ENCODE data around the gene EML4.

Gene EML4

GRCh38 chr2:42227491-42227890 lies 58.3 kb downstream of the EML4 start:
- no peak for DNase-seq

DNA sequence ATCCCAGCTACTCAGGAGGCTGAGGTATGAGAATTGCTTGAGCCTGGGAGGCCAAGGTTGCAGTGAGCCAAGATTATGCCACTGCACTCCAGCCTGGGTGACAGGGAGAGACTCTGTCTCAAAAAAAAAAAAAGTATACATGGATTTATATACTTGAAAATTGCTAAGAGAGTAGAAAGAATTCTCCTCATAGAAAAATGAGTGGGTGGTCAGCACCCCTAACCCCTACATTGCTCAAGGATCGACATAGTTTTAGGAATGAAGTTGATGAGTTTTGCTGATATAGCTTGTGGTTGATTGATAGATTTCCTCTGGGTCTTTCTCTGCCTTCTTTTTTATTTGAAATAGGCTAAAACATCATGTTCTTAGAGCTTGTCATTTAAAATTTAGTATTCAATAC lies 58.9 kb downstream of the EML4 start:
- DNase-seq: no peak

DNA sequence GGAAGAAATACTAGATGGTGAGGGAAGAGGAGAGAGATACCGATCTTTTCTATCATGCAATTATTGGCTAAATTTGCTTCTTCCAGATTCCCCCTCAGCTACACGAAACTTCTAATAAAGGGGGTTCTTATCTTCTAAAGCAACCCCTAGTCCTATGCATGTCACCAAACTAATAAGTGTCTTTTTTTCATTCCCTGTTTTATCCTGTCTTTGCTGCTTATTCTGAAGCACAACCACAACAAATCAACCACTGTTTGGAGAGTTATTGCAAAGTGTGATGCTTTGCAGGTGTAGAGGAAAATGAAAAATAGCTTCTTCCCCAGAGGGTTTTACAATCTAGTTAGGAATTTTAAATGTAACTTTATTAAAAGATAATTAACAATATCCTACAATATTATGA lies 60.8 kb downstream of the EML4 start:
- DNase-seq: no peak

DNA sequence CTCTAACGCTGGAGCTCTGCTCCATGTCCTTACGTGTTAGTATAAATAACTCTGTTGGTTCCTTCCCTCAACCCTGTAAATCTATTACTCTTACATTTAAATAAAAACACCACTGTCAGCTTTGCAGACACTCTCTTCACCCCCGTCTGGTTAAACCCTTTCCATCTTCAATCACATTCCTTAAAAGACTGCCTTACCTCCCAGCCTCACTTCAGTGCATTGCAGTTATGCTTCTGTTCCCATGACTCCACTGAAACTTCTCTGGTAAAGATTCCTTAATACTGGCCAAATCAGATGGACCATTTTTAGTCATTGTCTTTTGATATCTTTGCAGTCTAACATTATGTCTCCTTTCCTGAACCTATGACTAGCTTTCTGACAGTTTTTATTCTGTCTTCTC lies 61.7 kb downstream of the EML4 start:
- DNase-seq: no peak

DNA sequence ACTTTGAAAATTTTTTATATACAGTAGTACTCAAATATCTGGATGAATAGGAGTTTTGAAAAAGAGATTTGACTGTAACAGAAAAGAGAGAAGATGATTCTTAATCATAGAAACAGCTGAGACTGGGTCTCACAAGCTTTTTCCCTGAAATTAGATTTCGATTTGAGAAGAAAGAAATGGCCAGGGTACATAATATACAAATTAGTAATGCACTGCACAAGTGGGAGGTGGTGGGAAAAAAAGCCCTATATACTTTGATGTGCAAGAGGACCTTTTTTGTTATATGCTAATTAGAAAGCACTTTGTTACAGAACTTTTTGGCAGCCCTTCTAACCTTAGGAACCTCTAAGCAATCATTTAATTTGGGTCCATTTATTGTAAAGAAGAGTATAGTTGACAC lies 62.9 kb downstream of the EML4 start:
- DNase-seq: no peak

- no peak for DNase-seq
These were observed 64.9 kb downstream of the EML4 start for GRCh38 chr2:42233976-42234441.

DNA sequence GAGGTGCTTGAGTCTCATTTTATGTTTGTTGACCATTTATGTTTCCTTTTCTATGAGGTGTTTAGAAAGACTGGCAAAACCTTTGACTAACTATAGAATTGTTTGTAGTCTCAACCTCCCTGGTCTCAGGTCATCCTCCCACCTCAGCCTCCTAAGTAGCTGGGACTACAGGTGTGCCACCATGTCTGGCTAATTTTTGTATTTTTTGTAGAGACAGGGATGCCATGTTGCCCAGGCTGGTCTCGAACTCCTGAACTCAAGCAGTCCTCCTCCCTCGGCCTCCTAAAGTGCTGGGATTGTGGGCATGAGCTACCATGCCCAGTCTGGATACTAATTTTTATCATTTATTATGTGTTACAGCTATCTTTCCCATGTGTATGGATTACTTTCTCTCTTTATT lies 67.8 kb downstream of the EML4 start:
- no peak for DNase-seq

- no peak for DNase-seq
These were observed 69.6 kb downstream of the EML4 start for GRCh38 chr2:42238644-42239288.

DNA sequence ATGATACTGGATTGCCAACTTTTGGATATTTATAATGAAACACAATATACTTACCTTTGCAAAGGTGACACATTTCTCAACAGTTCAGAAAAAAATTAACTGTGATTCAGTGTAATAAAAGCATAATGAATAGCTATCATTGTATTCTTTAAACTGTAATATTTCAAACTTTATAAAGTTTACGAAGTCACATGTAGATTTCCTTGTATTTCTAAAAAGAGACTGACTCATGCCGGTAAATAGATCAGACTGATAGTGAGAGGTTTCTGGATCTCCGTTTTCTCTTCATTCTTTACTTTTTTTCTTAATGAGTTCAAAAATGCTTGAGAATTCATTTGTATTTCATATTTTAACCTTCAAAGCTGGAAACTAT lies 70.1 kb downstream of the EML4 start:
- DNase-seq: no peak

GRCh38 chr2:42239811-42240210 lies 70.7 kb downstream of the EML4 start:
- no peak for DNase-seq

- no peak for DNase-seq
These were observed 72.4 kb downstream of the EML4 start for GRCh38 chr2:42241517-42241916.

DNA sequence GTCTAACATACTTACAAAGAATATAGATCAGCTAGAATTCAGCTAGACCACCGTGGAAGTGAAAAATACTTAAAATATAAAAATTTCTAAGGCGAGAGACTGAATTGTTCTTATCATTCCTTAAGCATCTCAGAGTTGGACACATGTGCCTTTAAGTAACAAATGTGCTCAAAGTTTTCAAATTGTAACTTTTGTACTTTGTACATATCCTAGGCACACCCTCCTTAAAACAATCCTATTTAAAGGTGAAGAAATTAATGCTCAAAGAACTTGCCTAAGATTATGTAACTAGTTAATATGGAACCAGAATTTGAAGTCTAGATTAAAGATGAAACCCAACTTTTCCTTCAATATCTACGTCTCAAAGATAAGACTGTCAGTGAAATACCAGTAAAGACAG lies 74.1 kb downstream of the EML4 start:
- DNase-seq: no peak

DNA sequence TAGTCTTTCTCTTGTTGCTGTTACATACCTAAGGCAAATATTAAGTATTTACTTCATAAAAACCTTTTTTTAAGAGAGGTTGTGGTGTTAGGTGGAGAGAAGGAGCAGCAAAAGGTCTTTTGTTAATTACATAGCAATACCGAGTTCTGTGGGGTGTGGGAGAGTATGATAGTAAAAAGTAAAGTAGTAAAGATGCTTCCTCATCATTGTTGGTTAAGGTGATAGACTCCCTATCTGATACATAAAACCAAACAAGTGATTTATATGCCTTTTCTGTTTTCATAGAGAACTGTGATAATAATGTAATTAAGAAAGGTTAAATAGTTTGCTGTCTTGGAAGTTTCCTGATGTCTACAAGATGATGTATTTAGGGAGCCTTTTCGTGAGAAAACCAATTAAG lies 75.4 kb downstream of the EML4 start:
- DNase-seq: no peak

GRCh38 chr2:42245396-42245795 lies 76.2 kb downstream of the EML4 start:
- DNase-seq: no peak

- peak; percentile 45 for DNase-seq
These were observed 77.4 kb downstream of the EML4 start for GRCh38 chr2:42246562-42246961.

DNA sequence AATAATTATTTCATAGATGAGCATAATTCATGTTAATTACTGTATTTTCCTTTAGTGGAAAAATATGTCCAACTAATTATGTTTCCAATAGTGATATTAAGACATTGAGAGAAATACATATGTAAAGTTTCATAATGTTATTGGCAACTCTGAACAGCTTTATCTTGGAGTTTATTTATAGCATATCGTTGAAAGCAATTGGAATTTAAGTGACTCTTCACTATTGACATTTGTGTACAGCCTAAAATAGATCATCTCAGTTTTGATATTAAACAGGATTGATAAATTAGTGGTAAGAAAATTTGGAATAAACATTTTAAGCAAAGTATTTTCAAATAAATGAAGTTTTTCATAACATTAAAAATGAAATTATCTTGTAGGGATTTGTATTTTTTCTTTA lies 79.7 kb downstream of the EML4 start:
- no peak for DNase-seq

DNA sequence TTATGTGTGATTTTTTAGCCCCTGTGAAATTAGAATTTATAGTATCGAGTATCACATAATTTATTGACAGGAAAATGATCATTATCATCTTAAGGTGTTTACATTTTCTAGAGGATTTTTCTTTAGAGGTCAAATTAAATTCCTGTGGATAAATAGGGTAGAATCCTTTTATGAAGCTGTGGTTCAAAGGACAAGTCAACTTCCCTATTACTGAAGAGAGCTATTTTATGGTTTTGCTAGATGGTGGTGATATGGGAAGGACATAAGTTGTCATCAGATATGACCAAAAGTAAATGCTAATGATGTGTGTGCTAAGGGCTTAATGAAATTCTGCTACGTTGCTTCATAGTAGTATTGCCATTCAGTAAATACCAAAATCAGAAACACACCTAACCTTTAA lies 80.1 kb downstream of the EML4 start:
- DNase-seq: no peak

DNA sequence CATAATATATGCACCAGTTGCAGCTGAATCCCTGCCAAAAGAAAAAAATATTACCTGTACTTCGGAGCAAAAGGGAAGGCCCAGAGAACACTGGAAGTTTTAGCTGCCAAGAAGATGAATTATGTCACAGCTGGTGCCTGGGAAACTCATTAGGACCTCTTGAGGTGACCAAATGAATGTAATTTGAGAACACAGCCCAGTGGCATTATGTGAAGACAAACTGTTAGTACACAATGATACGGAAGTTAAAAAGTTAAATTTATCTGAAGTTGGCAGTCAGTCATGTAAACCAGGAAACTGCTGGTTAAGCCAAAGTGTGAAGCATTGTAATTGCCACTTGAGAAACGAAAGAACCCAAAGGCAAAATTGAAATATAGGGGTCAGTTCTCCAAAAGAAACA lies 80.7 kb downstream of the EML4 start:
- DNase-seq: no peak

DNA sequence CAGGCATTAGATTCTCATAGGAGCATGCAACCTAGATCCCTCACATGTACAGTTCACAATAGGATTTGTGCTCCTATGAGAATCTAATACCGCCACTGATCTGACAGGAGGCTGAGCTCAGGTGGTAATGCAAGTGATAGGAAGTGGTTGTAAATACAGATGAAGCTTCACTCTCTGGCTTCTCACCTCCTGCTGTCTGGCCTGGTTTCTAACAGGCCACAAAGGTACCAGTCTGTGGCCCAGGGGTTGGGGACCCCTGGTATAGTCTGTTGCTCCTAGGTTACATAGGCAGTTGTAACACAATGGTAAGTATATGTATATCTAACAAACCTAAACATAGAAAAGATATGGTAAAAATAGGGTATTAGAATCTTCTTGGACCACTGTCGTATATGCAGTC lies 81.8 kb downstream of the EML4 start:
- DNase-seq: no peak

DNA sequence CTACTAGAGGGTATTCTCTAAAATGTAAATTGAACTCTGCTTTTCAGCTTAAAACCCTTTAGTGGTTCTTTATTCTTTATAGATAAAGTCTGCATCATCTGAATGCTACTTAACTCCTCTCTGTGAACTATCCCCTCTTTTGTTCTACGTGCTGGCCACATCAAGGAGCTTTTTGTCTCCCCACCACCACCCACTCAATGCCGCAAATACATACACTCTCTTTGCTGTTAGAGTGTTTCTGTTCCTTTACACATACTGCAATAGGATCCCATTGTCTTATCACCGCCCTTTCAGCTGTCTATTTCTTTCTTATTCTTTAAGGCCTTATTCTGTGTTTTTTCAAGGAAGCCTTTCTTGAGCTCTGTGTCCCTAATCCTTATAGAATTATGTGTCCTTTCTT lies 83.3 kb downstream of the EML4 start:
- DNase-seq: no peak

DNA sequence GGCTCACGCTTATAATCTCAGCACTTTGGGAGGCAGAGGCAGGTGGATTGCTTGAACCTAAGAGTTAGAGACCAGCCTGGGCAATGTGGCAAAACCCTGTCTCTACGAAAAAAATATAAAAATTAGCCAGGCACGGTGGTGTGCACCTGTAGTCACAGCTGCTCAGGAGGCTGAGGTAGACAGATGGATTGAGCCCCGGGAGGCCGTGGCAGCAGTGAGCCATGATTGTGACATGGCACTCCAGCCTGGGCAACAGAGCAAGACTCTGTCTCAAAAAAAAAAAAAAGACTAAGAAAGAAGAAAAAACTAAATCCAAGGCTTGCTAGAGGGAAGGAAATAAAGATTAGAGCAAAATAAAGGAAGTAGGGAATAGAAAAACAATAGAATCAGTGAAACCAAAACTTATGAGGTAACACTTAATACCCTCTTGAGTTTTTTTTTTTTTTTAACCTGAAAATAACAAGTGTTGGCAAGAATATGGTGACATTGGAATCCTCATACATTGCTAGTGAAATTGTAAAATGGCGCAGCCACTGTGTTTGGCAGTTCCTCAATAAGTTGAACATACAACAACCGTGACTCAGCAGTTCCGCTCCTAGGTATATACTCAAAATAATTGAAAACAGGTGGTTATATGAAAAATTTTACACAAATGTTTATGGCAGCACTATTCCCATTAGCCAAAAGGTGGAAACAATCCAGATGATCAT lies 85.2 kb downstream of the EML4 start:
- no peak for DNase-seq

DNA sequence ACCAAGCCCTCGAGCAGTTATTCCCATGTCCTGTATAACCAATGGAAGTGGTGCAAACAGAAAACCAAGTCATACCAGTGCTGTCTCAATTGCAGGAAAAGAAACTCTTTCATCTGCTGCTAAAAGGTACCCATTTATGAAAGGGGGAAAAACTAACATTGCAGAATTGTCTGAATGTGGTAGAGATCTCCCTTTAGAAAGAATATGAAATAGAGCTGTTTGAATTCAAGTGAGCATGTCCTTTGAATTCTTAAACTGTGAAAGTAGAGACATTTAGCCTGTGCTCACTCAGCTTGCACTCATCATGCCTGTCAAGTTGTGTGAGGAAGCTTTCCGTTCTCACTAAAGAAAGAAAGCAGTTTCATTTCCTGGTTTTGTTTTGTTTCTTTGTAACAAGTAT lies 87.4 kb downstream of the EML4 start:
- no peak for DNase-seq

GRCh38 chr2:42261518-42262195 lies 92.5 kb downstream of the EML4 start:
- DNase-seq: no peak

DNA sequence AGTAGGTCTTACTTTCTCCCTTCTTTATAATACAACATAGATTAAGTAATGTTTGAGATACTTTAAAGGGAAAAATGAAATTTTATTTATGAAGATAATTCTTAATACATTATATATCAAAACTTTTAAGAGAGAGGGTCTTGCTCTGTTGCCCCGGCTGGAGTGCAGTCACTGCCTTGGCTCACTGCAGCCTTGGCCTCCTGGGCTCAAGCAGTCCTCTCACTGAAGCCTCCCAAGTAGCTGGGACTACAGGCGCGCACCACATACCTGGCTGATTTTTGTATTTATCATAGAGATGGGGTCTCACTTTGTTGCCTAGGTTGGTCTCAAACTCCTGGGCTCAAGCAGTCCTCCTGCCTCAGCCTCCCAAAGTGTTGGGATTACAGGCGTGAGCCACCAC lies 97.1 kb downstream of the EML4 start:
- no peak for DNase-seq

Data from left hindlimb (tissue), 1 donor.